Hepatic stellate cell (primary cell): ENCODE measurements around the gene RPEL1.

ENCODE experiments used
- DNase-seq: peaks from one replicate; pipeline ENCODE4 v3.0.0; 2011; ENCODE audit warnings: low spot score

The RPEL1 gene

DNA sequence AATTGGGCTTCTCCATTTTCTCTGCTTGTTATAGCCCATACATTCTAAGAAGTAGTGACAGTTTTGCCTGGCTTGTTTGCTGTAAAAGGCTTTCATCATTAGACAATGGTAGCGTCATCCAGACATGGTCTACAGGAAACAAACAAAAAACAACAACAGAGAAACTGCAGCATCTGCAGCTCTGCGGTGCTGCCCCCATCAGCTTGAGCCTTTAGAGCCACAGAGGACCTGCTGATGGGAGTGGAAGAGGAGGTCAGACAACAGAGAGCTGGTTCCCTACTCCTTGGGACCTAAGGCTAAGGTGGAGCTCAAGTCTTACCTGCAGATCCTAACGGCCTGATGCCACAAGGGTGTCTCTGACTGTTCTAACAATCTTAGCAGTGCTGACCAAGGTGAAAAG is 34.3 kb downstream of the RPEL1 start:
- DNase-seq = no peak

DNA sequence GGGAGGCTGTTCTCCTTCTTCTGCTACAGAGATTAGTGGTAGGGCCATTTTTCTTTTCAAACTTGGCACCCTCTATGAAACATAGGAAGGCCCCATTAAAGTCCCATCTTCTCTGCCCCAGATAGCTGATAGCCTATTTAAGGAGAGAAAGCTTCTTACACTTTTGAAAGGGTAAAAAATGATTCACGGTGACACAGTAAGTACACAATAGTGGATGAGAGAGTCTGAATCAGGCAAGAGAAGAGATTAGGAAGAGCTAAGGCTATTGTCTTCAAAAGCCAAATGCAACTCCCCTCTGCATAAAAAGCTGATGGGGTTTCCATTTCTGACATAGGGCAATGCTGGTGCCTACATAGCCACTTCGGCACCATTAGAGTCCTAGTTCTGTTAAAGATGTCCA is 34.8 kb downstream of the RPEL1 start:
- DNase-seq = no peak

DNA sequence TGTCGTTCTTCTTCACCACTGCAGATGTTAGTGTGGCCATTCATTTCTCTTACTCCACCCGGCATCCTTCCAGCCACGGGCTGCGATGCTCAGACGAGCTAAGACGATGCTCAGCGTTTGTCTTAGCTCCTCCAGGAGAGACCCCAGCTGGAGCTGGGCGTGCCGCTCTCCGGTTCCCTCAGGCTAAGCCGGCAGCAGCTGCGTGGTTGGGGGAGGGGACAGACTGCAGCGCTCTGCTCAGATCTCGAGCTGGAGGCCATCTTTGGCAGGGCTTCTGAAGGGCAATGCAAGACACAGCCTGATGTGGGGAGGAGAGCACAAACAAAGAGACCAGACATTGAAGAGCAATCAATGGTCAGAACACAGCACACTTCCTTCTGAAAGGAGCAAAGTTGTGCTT is 36.1 kb downstream of the RPEL1 start:
- DNase-seq = no peak

DNA sequence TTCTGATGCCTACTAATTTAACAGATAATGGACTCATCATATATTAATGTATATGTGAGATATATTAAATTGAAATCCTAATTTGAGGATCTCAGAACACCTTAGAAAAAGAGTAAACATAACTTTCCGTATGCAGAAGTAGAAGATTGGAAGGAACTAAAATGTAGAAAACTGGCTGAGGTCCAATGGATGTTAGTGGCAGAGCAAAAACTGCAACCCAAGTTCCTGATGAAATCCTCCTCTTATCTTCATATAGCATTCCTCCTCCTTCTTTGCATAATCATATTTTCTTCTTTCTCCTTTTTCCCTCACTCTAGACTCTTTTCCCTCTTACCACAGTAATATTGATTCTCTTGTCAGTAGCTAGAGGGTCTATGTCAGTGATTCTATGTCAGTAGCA is 37.3 kb downstream of the RPEL1 start:
- DNase-seq = no peak

DNA sequence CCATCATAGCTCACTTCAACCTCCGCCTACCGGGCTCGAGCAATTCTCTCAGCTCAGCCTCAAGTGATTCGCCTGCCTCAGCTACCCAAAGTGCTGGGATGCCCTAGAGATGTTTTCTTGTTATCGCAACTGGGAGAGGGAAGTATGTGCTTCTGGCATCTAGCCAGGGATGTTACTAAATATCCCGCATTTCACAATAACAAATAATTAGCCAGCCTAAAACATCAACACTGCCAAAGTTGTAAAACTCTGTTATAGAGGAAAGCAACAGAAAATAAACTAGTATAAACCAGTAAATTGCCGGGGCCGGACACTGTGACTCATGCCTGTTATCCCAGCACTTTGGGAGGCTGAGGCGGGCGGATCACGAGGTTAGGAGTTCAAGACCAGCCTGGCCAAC is 38.5 kb downstream of the RPEL1 start:
- DNase-seq = no peak

DNA sequence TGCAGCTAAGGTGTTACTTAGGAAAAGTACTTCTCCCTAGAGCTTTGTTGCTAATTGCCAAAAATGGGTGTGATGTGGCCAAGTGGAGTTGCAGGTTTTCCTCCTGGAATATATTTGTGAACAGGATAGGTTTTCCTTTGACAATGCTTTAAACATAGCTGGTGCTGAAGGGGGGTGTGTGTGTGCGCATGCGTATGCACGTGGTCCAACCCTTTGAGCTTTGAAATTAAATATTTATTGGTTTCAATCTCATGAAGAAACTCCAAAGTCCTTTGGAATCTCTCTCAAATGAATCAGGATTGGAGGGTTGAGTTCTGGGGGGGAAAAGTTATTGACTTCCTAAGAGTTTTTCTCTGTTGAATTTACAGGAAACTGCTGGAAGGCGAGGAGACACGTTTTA is 42.3 kb downstream of the RPEL1 start:
- DNase-seq = no peak

DNA sequence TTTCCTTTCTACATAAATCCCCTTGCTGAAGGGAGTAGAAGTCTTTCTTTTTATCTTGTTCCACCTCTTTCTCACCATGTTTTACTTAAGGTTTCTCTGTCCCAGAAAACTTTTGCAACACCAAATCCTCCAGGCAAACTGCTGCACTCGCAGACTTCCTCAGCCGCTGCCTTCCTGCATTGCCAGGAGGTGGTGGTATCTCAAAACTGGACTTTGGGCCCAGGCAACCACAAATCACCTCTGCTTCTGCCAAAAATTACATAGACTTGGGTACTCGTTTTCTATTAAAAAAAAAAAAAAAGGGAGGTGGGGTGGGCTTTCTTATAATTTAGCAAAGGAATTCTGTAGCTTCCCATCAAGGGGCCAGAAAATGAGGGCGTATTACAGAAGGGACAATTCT is 45.9 kb downstream of the RPEL1 start:
- DNase-seq = no peak

DNA sequence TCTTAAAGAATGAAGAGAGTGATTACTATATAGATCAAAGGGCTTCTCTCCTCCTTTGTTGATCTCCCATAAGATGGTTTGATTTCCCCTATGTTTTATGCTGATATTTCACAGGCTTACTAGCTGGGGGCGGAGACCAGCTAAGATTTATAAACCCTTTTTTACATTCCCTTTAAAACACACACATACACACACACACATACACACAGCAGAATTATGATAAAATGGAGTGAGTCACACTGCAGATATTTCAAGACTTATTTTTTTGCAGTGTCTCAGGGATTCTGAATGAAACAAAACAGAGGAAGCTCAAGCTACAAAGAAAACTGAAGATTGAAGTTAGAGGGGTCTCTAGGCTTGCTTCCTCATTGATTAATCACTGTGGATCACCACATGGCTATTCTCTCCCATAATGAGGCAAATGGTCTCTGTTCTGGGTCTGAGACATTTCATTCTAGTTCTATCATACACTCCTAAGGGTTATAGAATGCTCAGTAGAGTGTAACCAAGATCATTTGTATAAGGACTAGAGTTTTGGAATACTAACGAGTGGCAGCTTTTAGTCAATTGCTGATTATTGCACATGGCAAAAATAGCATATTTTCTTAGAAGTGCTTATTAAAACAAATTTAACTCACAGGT is 49.8 kb downstream of the RPEL1 start:
- peak; percentile 52 for DNase-seq
